Anterior cingulate cortex (tissue), 58 donors: ENCODE data around the gene TRIM37.
A peak's percentile ranks its signal among the peaks of the same experiment; 100 is the strongest.

Experiments
- DNase-seq, 58 donors: peaks; one replicate each; lab custom pipeline; 2025; lab: John Stamatoyannopoulos, UW

Gene TRIM37

GRCh38 chr17:59049798-59050197 lies 56.9 kb downstream of the TRIM37 start:
- no peak for DNase-seq

DNA sequence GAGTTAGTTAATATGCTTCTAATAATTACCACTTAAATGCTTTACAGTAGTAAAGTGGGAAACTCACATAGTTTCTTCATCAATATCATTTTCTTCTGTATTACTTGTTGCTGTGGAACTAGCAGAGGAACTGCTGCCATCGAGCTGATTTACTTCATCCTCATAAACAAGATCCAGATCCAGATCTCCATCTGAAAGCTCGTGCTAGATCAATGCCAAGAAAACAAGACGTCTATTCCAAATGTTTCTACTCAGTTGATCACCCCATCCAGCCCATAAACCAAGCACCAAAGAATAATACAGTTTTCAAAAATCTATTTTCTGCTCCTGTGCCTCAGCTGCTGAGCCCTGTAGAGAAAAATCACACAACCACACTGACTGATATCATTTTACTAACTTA lies 59.1 kb downstream of the TRIM37 start:
- no peak for DNase-seq

GRCh38 chr17:59046192-59046591 lies 60.5 kb downstream of the TRIM37 start:
- no peak for DNase-seq

GRCh38 chr17:59038734-59039133 lies 67.9 kb downstream of the TRIM37 start:
- DNase-seq = no peak

DNA sequence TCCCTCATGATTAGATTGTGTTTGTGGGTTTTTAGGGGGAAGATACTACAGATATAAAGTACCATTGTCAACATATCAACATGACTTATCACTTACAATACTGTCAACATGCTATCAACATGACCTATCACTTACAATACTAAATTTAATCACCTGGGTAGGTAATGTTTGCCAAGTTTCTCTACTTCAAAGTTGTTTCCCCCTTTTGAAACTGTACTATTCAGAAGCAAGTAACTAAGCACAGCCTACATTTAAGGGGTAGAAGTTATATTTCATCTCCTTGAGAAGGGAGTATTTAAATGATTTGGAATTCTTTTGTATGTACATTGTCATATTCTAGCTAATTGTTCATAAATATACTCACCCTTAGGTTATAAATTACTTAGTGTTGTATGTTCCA lies 68.7 kb downstream of the TRIM37 start:
- no peak for DNase-seq

GRCh38 chr17:59030811-59031210 lies 75.9 kb downstream of the TRIM37 start:
- DNase-seq = no peak

DNA sequence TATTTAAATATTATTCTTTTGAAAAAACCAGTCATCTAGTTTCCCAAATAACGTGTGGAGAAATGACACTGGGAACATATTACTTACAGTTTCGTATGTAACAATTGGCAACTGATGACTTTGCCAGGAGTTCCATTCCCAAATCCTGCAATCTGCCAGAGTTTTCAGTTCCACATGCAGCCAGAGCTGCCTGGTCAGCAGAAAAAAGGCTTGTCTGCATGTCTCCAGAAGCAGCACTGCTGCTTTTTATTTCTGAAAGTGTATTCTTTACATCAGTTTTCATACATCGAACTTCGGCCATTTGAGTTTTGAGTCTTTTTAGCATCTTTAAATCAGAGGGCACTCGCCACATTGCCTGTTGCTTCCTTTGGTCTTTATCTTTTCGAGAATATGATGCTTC lies 78.4 kb downstream of the TRIM37 start:
- peak in 4 of 58 donors; percentile 0 to 26 (median 6) for DNase-seq

DNA sequence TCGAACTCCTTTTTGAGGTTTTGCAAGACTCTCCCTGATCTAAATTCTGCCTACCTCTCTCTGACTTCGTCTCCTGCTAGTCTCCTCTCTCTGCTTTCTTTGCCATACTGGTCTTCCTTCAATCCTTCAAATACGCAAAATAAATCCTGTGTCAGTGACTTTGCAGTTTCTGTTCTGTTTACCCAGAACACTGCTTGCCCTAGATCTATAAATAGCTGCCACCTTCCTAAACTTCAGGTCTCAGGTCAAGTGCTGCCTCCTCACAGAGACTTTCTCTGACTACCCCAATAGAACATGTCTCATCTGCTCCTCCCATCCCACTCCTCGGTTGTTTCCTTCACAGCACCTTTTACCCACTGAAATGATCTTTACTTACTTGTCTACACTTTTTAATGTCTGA lies 78.9 kb downstream of the TRIM37 start:
- no peak for DNase-seq

- DNase-seq = no peak
Measured at GRCh38 chr17:59026176-59026939, 80.3 kb downstream of the TRIM37 start.

- DNase-seq = no peak
Measured at GRCh38 chr17:59024916-59025315, 81.8 kb downstream of the TRIM37 start.

DNA sequence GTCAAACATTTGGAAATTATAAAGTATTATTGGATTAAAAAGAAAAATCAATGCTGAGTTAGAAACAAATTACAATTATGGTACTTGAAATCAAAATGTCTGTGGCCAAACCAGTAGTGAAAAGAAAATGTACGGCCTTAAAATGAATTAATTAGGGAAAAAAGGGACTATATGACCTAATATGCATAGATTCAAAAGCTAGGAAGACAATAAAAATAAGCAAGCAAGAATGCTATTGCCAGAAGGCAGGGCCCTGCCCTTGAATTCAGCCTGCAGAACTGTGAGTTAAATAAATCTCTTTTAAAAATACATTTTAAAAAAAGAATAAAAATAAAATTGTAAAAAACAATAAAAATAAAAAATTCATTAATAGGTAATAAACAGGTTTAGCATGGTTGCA lies 88.7 kb downstream of the TRIM37 start:
- DNase-seq = no peak

- no peak for DNase-seq
Measured at GRCh38 chr17:59011975-59012374, 94.7 kb downstream of the TRIM37 start.

- no peak for DNase-seq
Measured at GRCh38 chr17:59010026-59010425, 96.7 kb downstream of the TRIM37 start.

- no peak for DNase-seq
Measured at GRCh38 chr17:59008737-59009136, 97.9 kb downstream of the TRIM37 start.

GRCh38 chr17:59007995-59008394 lies 98.7 kb downstream of the TRIM37 start:
- DNase-seq = no peak

DNA sequence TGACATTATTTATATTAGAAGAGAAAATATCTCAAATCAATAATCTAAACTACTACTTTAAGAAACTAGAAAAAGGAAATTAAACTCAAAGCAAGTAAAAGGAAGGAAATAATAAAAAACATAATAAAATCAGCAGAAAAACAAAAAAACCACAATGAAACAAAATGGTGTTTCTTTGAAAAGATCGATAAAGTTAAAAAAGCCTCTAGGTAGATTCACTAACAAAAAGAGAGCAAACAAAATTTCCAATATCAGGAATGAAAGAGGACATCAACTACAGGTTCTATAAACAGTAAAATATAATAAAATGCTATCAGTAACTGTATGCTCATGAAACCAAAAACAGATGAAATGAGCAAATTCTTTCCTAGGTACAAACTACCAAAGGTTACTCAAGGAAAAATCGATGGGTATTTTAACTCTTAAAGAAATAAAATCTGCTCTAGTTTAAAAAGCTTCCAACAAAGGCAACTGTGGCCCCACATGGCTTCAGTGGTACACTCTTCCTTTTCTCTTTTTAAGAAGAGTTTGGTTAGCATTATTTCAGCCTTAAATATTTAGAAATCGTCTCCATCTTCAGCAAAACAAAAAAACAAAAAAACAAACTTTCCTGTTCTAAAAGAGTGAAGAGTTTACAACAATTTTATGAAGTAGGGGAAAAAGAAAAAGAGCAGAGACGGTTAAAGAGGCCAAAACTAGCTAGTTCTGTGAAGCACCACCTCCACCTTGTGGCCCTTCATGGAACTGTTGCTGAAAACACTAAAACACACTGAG lies 102.2 kb downstream of the TRIM37 start:
- peak in 35 of 58 donors; percentile 0 to 64 (median 18) for DNase-seq

- no peak for DNase-seq
Measured at GRCh38 chr17:59003860-59004259, 102.8 kb downstream of the TRIM37 start.

DNA sequence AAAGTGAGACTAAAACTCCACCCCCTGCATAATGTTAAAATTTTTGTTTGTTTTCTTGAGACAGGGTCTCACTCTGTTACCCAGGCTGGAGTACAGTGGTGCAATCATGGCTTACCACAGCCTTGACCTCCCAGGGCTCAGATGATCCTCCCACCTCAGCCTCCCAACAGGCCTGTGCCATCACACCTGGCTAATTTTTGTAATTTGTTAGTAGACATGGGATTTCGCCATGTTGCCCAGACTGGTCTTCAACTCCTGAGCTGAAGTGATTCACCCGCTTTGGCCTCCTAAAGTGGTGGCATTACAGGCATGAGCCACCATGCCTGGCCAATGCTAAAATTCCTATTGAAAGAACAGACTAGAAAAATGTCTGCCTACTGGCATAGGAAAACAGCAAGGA lies 103.8 kb downstream of the TRIM37 start:
- no peak for DNase-seq

GRCh38 chr17:59002126-59002525 lies 104.6 kb downstream of the TRIM37 start:
- DNase-seq = no peak

DNA sequence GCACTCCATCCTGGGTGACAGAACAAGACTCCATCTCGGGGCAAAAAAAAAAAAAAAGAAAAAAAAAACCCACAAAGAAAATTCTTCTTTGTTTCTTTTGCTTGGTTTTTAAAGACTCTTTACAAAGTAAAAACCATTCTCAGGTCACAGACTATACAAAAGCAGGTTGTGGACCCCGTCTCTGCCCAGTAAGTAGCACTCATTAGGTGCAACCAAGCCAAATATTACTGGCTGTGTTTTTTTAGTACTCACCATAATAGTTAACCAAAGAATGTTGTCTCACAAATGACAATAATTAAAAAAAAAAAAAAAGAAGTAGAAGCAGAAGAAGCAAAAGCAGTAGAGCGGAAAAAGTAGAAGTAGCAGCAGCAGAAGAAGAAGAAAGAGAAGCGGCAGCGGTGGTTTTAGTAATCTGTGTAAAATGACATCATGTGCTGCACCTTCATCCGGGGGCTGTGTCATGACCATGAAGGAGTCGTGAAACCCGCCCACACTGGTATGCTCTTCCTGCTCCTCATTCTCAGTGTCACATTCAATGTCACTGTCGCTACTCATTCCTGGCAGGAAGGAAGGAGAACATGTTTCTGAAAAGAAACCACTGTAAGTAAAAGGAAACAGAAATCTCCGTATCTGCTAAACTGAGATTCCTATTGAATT lies 105.4 kb downstream of the TRIM37 start:
- DNase-seq = peak in 2 of 58 donors; percentile 10 to 15

DNA sequence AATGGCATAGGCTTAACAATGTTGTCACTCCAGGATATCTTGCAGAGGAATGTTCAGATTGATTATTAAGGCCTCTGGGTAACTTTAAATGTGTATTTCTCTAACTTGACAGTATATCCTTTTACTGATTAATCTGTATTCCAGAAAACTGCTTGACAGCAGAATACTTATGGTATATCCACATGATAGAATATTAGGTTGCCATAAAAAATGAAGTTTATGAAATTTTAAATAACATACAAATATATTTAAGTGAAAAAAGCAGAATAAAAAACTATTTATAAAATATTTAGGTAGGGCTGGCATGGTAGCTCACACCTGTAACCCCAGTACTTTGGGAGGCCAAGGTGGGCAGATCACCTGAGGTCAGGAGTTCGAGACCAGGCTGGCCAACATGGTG lies 106.7 kb downstream of the TRIM37 start:
- no peak for DNase-seq
